ENCODE data around the gene GPC1. TPM values are rescaled to one million over a fixed set of nuclear protein-coding genes. Genes with fewer than 3 reads are reported as not detected.

GPC1 gene
- total and polyA plus RNA-seq, 2 donors (not counting 1 experiment from before 2014, with no cell fraction given) = 1.2 to 3.3 TPM

DNA sequence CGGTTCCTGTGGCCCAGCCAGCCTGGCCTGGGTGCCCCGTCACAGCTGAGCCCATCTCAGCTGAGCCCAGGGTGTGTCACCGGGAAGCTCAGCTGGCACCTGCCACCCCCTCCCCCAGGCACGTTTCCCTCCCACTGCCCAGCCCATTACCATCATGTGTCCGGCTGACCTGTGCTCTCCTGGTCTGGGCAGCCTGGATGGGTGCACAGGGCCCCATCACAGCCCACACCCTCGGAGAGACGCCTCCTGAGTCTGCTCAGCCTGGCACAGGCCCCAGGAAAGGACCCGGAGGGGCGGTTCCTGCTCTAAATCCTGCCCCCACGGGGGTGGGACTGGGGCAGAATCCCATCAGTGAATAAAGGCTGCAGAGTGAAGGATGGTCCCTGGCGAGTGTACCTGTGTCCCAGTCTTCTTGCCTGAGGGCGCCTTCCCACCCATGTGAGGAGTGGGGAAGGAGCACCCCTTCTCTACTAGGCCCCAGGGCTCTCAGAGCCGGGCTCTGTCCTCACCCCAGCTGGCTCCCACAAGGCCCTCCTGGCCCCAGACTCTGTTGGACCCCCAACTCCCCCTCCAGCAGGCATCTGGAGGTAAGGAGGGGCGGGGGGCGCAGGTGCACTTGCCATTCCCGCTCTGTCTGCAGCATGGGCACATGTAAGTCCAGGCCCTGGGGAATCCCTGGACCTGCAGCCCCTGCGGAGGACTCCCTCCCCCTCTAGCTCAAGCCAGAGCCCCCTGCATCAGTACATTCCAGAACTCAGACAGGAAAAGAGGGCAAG is 21.2 kb downstream of the GPC1 start:
- ChIA-PET CTCF (no interaction called here), POLR2A (no interaction called here)
- Histone ChIP-seq H3K4me3 (ENCODE audit: control extremely low read depth in 1 of 5, extremely low read depth in 1 of 5, insufficient read depth in 1 of 5, low read depth in 2 of 5, low read length in 4 of 5) (no peak overlapping the region), H4K20me1 (ENCODE audit: control insufficient read depth, insufficient read depth, low read length, poor library complexity, severe bottlenecking) (no peaks in the 10 kb centered on the region), H3K4me1 (ENCODE audit: control insufficient read depth in 2 of 2, insufficient read depth in 2 of 2, low read length in 2 of 2) (peaks cover 23 to 28% of the 10 kb centered on the region in 2 donors), H3K4me2 (replicated peaks; ENCODE audit: low read depth, low read length, poor library complexity, severe bottlenecking) (no peak overlapping the region), H3K27me3 (replicated peaks in 1 of 4; ENCODE audit: control extremely low read depth in 1 of 4, control insufficient read depth in 3 of 4, insufficient read depth in 4 of 4, low read length in 3 of 4) (peaks cover 0 to 47% (median 20%) of the 10 kb centered on the region in 4 experiments), H3K79me2 (ENCODE audit: control insufficient read depth, insufficient read depth, low read length) (no peaks in the 10 kb centered on the region), H3K9me3 (ENCODE audit: control extremely low read depth in 1 of 3, control insufficient read depth in 2 of 3, insufficient read depth in 1 of 3, low read length in 2 of 3) (peaks cover 0 to 10% (median 0%) of the 10 kb centered on the region in 3 donors), H3K27ac (ENCODE audit: low read length in 2 of 2) (no peak overlapping the region), H3K36me3 (replicated peaks in 1 of 2; ENCODE audit: control extremely low read depth in 1 of 2, control insufficient read depth in 1 of 2, extremely low read depth in 1 of 2, insufficient read depth in 2 of 2, low read length in 1 of 2) (no peaks in the 10 kb centered on the region), H2AFZ (ENCODE audit: insufficient read depth, low read depth, low read length, poor library complexity, severe bottlenecking) (no peak overlapping the region), H3K9ac (ENCODE audit: low read length) (no peak overlapping the region)
- ATAC-seq (ENCODE audit: low read depth) (no peak), DNase-seq (no peak)
- intact Hi-C loops (cut with micrococcal nuclease) = no loop called here
- 76% methylated on average over 10 of the region's 17 CpGs for WGBS (ENCODE audit: insufficient coverage)
- Mint-ChIP-seq H3K4me1 (peaks cover 16% of the 10 kb centered on the region), H3K27me3 (peaks cover 19% of the 10 kb centered on the region), H3K9me3 (ENCODE audit: insufficient read depth) (no peaks in the 10 kb centered on the region), H3K27ac (no peak overlapping the region), H3K4me3 (no peak overlapping the region)
- TF ChIP-seq, protein P1, sequence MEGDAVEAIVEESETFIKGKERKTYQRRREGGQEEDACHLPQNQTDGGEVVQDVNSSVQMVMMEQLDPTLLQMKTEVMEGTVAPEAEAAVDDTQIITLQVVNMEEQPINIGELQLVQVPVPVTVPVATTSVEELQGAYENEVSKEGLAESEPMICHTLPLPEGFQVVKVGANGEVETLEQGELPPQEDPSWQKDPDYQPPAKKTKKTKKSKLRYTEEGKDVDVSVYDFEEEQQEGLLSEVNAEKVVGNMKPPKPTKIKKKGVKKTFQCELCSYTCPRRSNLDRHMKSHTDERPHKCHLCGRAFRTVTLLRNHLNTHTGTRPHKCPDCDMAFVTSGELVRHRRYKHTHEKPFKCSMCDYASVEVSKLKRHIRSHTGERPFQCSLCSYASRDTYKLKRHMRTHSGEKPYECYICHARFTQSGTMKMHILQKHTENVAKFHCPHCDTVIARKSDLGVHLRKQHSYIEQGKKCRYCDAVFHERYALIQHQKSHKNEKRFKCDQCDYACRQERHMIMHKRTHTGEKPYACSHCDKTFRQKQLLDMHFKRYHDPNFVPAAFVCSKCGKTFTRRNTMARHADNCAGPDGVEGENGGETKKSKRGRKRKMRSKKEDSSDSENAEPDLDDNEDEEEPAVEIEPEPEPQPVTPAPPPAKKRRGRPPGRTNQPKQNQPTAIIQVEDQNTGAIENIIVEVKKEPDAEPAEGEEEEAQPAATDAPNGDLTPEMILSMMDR (IDR thresholded peaks at IDR 0.05) = no peak
- no peak for TF ChIP-seq EZH2 (IDR thresholded peaks at IDR 0.05; ENCODE audit: borderline replicate concordance, insufficient read depth, low read depth, low read length, poor library complexity, severe bottlenecking)
